ENCODE results near the gene PIEZO2. TPM values are rescaled to one million over a fixed set of nuclear protein-coding genes. Genes with fewer than 3 reads are reported as not detected.
A peak's percentile ranks its signal among the peaks of the same experiment; 100 is the strongest.

Gene PIEZO2
- total RNA-seq, 4 donors from 2014 or later, result 2.4 to 5.2 (median 3.3) TPM

DNA sequence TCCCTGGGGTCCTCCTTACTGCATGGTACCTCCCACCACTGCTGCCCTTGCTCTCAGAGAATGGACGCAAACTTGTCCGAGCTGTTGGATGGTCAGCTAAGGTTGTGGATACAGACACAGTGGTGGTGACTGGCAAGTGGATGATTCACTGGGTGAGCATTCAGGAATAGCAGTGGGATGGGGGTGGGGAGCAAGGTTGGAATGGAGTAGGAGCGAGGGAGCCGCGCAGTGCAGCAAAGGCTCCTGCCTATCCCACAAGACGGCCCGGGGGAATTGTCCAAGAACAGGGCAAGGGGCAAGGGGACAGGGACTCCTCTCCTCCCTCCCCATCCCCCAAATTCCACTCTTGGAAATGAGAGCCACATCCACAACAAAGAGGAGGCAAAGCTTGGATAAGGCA, 102.2 kb downstream of the PIEZO2 start:
- Histone ChIP-seq H3K36me3 (no peaks in the 10 kb centered on the region), H3K9me3 (no peaks in the 10 kb centered on the region), H3K4me1 (no peaks in the 10 kb centered on the region), H3K27ac (replicated peaks in 1 of 4) (no peak overlapping the region), H3K27me3 (peaks cover 0 to 4% (median 0%) of the 10 kb centered on the region in 4 donors), H3K4me3 (no peak overlapping the region)
- intact Hi-C loops (cut with DNase I), result no loop called here
- DNase-seq (ENCODE audit: extremely low spot score), result peak; percentile 82
- WGBS, result 82% methylated on average over 7 of the region's 7 CpGs
- no peak for TF ChIP-seq EP300 (IDR thresholded peaks at IDR 0.05)
- TF ChIP-seq, protein P1, sequence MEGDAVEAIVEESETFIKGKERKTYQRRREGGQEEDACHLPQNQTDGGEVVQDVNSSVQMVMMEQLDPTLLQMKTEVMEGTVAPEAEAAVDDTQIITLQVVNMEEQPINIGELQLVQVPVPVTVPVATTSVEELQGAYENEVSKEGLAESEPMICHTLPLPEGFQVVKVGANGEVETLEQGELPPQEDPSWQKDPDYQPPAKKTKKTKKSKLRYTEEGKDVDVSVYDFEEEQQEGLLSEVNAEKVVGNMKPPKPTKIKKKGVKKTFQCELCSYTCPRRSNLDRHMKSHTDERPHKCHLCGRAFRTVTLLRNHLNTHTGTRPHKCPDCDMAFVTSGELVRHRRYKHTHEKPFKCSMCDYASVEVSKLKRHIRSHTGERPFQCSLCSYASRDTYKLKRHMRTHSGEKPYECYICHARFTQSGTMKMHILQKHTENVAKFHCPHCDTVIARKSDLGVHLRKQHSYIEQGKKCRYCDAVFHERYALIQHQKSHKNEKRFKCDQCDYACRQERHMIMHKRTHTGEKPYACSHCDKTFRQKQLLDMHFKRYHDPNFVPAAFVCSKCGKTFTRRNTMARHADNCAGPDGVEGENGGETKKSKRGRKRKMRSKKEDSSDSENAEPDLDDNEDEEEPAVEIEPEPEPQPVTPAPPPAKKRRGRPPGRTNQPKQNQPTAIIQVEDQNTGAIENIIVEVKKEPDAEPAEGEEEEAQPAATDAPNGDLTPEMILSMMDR (IDR thresholded peaks at IDR 0.05), result no peak
- no peak for TF ChIP-seq POLR2A (IDR thresholded peaks at IDR 0.05; ENCODE audit: low read depth)
- no peak for TF ChIP-seq POLR2AphosphoS5 (IDR thresholded peaks at IDR 0.05)

- DNase-seq (ENCODE audit: extremely low spot score), result no peak
- Histone ChIP-seq H3K9me3 (no peaks in the 10 kb centered on the region), H3K27me3 (peaks cover 0 to 5% (median 0%) of the 10 kb centered on the region in 4 donors), H3K4me1 (no peaks in the 10 kb centered on the region), H3K4me3 (no peak overlapping the region), H3K27ac (replicated peaks in 1 of 4) (no peak overlapping the region), H3K36me3 (no peaks in the 10 kb centered on the region)
- TF ChIP-seq, protein P1 (IDR thresholded peaks at IDR 0.05), result no peak
- no peak for TF ChIP-seq EP300 (IDR thresholded peaks at IDR 0.05)
- TF ChIP-seq POLR2A (IDR thresholded peaks at IDR 0.05; ENCODE audit: low read depth), result no peak
- no peak for TF ChIP-seq POLR2AphosphoS5 (IDR thresholded peaks at IDR 0.05)
- intact Hi-C loops (cut with DNase I), result no loop called here
- 87% methylated on average over 2 of the region's 2 CpGs for WGBS
Measured at GRCh38 chr18:11046140-11046539, 103.2 kb downstream of the PIEZO2 start.

DNA sequence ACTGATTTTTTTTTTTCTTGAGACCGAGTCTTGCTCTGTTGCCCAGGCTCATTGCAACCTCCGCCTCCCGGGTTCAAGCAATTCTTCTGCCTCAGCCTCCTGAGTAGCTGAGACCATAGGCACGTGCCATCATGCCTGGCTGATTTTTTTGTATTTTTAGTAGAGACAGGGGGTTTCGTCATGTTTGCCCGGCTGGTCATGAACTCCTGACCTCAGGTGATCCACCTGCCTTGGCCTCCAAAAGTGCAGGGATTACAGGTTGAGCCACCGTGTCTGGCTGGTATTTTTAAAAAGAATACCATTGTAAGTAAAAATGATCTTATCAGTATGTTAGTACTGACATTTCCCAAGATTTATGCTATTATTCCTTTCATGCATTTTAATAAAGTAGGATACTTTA, 105.7 kb downstream of the PIEZO2 start:
- H3K36me3 ChIP-seq, result no peaks in the 10 kb centered on the region
- H3K27me3 ChIP-seq, result peaks cover 0 to 5% (median 0%) of the 10 kb centered on the region in 4 donors
- intact Hi-C loops (cut with DNase I), result no loop called here
- H3K27ac ChIP-seq (replicated peaks in 1 of 4), result no peak overlapping the region
- TF ChIP-seq, protein P1 (IDR thresholded peaks at IDR 0.05), result no peak
- no peak for TF ChIP-seq POLR2AphosphoS5 (IDR thresholded peaks at IDR 0.05)
- no peak for TF ChIP-seq EP300 (IDR thresholded peaks at IDR 0.05)
- TF ChIP-seq POLR2A (IDR thresholded peaks at IDR 0.05; ENCODE audit: low read depth), result no peak
- DNase-seq (ENCODE audit: extremely low spot score), result no peak
- no peaks in the 10 kb centered on the region for H3K4me1 ChIP-seq
- no peaks in the 10 kb centered on the region for H3K9me3 ChIP-seq
- 87% methylated on average over 7 of the region's 7 CpGs for WGBS
- H3K4me3 ChIP-seq, result no peak overlapping the region

DNA sequence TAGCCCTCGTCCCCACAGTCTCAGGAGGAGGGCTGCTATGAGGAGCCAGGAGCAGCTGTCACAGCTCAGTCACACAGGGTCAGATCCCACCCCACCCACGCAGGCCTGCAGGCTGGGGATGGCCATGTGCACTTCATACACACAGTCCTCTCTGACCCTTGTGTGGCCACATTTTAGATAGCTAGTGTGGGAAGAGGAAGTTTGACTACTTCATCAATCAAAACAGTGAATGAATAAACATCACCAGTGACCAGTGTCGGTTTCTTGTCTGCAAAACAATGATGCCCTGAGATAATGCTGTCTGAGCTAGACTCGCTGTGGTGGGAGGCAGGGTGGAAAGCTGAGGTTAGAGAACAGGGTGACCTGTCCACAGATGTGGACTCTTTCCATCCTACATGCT, 107.1 kb downstream of the PIEZO2 start:
- TF ChIP-seq EP300 (IDR thresholded peaks at IDR 0.05) (no peak), POLR2A (IDR thresholded peaks at IDR 0.05; ENCODE audit: low read depth) (no peak), POLR2AphosphoS5 (IDR thresholded peaks at IDR 0.05) (no peak)
- TF ChIP-seq, protein P1 (IDR thresholded peaks at IDR 0.05), result no peak
- Histone ChIP-seq H3K4me1 (no peaks in the 10 kb centered on the region), H3K36me3 (no peaks in the 10 kb centered on the region), H3K27ac (replicated peaks in 1 of 4) (no peak overlapping the region), H3K9me3 (no peaks in the 10 kb centered on the region), H3K27me3 (peaks cover 0 to 5% (median 0%) of the 10 kb centered on the region in 4 donors), H3K4me3 (no peak overlapping the region)
- no peak for DNase-seq (ENCODE audit: extremely low spot score)
- 54% methylated on average over 4 of the region's 4 CpGs for WGBS
- intact Hi-C loops (cut with DNase I), result no loop called here
